ENCODE data around the gene HOXA2. TPM values are rescaled to one million over a fixed set of nuclear protein-coding genes. Genes with fewer than 3 reads are reported as not detected.

The HOXA2 gene
- total and polyA plus RNA-seq, 12 donors = 0.41 to 5.7 (median 1.2) TPM; not detected in 1

- no peaks in the 10 kb centered on the region for H3K27me3 ChIP-seq
- H3K4me1 ChIP-seq (replicated peaks in 1 of 2) = no peaks in the 10 kb centered on the region
- DNase-seq = peak in 1 of 7 donors; percentile 32
- H3K4me3 ChIP-seq = no peak overlapping the region
- H3K36me3 ChIP-seq (replicated peaks in 1 of 2) = no peaks in the 10 kb centered on the region
- intact Hi-C loops (cut with DNase I) = no loop called here
- 19 to 32% (median 21%) methylated on average over 2 of the region's 2 CpGs for WGBS, 4 donors
- TF ChIP-seq POLR2A (IDR thresholded peaks at IDR 0.05) = no peak
- no peak for TF ChIP-seq CTCF (IDR thresholded peaks at IDR 0.05)
- H3K27ac ChIP-seq = no peak overlapping the region
- no peaks in the 10 kb centered on the region for H3K9me3 ChIP-seq (replicated peaks in 1 of 3)
Measured at GRCh38 chr7:27064159-27064558, 38.3 kb downstream of the HOXA2 start.

GRCh38 chr7:27062946-27063345, 39.5 kb downstream of the HOXA2 start:
- Histone ChIP-seq H3K4me1 (replicated peaks in 1 of 2) (no peaks in the 10 kb centered on the region), H3K9me3 (replicated peaks in 1 of 3) (no peaks in the 10 kb centered on the region), H3K4me3 (no peak overlapping the region), H3K27ac (no peak overlapping the region), H3K27me3 (no peaks in the 10 kb centered on the region), H3K36me3 (replicated peaks in 1 of 2) (no peaks in the 10 kb centered on the region)
- whole genome bisulfite sequencing, 4 donors = 92 to 95% (median 93%) methylated on average over 4 of the region's 4 CpGs
- TF ChIP-seq CTCF (IDR thresholded peaks at IDR 0.05) (no peak), POLR2A (IDR thresholded peaks at IDR 0.05) (no peak)
- no peak for DNase-seq
- intact Hi-C loops (cut with DNase I) = no loop called here

- no peaks in the 10 kb centered on the region for H3K4me1 ChIP-seq (replicated peaks in 1 of 2)
- intact Hi-C loops (cut with DNase I) = no loop called here
- TF ChIP-seq CTCF (IDR thresholded peaks at IDR 0.05) = no peak
- TF ChIP-seq POLR2A (IDR thresholded peaks at IDR 0.05) = no peak
- no peaks in the 10 kb centered on the region for H3K36me3 ChIP-seq (replicated peaks in 1 of 2)
- H3K27me3 ChIP-seq = no peaks in the 10 kb centered on the region
- no peak overlapping the region for H3K4me3 ChIP-seq
- 56 to 67% (median 63%) methylated on average over 3 of the region's 3 CpGs for WGBS, 4 donors
- H3K27ac ChIP-seq = no peak overlapping the region
- DNase-seq = no peak
- H3K9me3 ChIP-seq (replicated peaks in 1 of 3) = no peaks in the 10 kb centered on the region
Measured at GRCh38 chr7:27053153-27053552, 49.3 kb downstream of the HOXA2 start.

GRCh38 chr7:27051451-27051850, 51.0 kb downstream of the HOXA2 start:
- Histone ChIP-seq H3K4me1 (replicated peaks in 1 of 2) (no peaks in the 10 kb centered on the region), H3K27me3 (no peaks in the 10 kb centered on the region), H3K9me3 (replicated peaks in 1 of 3) (no peaks in the 10 kb centered on the region), H3K27ac (no peak overlapping the region), H3K36me3 (replicated peaks in 1 of 2) (no peaks in the 10 kb centered on the region), H3K4me3 (no peak overlapping the region)
- TF ChIP-seq CTCF (IDR thresholded peaks at IDR 0.05) = no peak
- TF ChIP-seq POLR2A (IDR thresholded peaks at IDR 0.05) = no peak
- intact Hi-C loops (cut with DNase I) = no loop called here
- no peak for DNase-seq
- 78 to 85% (median 82%) methylated on average over 4 of the region's 4 CpGs for WGBS, 4 donors

Small RNAs within 50 kb of the gene (small RNA-seq; reads per million reads assigned to genes)
- gene AC004080.5 (0 reads per million in 2 donors), gene RF01977 (0 reads per million in 2 donors)

Other genes with a start within 250 kb of the HOXA2 start
- gene SKAP2, start 238.1 kb downstream of the HOXA2 start, total RNA-seq = 100 to 1,000 TPM in 1 of 9 donors, 10 to 100 TPM in 8; 27.0 to 123 (median 55.2) TPM
- gene SKAP2, start 238.1 kb downstream of the HOXA2 start, polyA plus RNA-seq = 10 to 100 TPM in 2 of 3 donors, 1 to 10 TPM in 1; 7.3 to 73.5 (median 14.4) TPM
- 1 to 10 TPM in 3 of 9 donors, under 1 TPM in 5, not detected in 1; 0.18 to 4.4 (median 0.90) TPM for gene HOXA1, start 6.7 kb downstream of the HOXA2 start, total RNA-seq
- under 1 TPM; 0.30 to 0.97 (median 0.32) TPM for gene HOXA1, start 6.7 kb downstream of the HOXA2 start, polyA plus RNA-seq
- gene HOXA4, start 28.1 kb upstream of the HOXA2 start, total RNA-seq = 10 to 100 TPM in 1 of 9 donors, 1 to 10 TPM in 8; 3.3 to 10.9 (median 5.1) TPM
- gene HOXA4, start 28.1 kb upstream of the HOXA2 start, polyA plus RNA-seq = 10 to 100 TPM in 2 of 3 donors, 1 to 10 TPM in 1; 9.3 to 12.6 (median 11.3) TPM
- 100 to 1,000 TPM in 1 of 9 donors, 10 to 100 TPM in 8; 39.2 to 132 (median 64.3) TPM for gene HOXA5, start 41.0 kb upstream of the HOXA2 start, total RNA-seq
- gene HOXA5, start 41.0 kb upstream of the HOXA2 start, polyA plus RNA-seq = 10 to 100 TPM; 21.8 to 42.0 (median 25.9) TPM
- 10 to 100 TPM in 7 of 9 donors, 1 to 10 TPM in 2; 6.7 to 27.2 (median 16.1) TPM for gene HOXA6, start 45.1 kb upstream of the HOXA2 start, total RNA-seq
- 1 to 10 TPM; 1.3 to 5.6 (median 1.4) TPM for gene HOXA6, start 45.1 kb upstream of the HOXA2 start, polyA plus RNA-seq
- 10 to 100 TPM in 2 of 9 donors, 1 to 10 TPM in 7; 2.3 to 32.7 (median 4.0) TPM for gene HOXA3, start 49.9 kb upstream of the HOXA2 start, total RNA-seq
- 1 to 10 TPM; 1.0 to 3.7 (median 2.8) TPM for gene HOXA3, start 49.9 kb upstream of the HOXA2 start, polyA plus RNA-seq
- 10 to 100 TPM in 8 of 9 donors, 1 to 10 TPM in 1; 7.9 to 39.1 (median 23.4) TPM for gene HOXA7, start 54.0 kb upstream of the HOXA2 start, total RNA-seq
- 10 to 100 TPM in 2 of 3 donors, 1 to 10 TPM in 1; 9.7 to 25.3 (median 12.4) TPM for gene HOXA7, start 54.0 kb upstream of the HOXA2 start, polyA plus RNA-seq
- gene HOXA9, start 62.9 kb upstream of the HOXA2 start, total RNA-seq = 10 to 100 TPM in 6 of 9 donors, 1 to 10 TPM in 3; 2.6 to 20.1 (median 12.4) TPM
- 10 to 100 TPM in 1 of 3 donors, 1 to 10 TPM in 2; 2.7 to 26.7 (median 4.4) TPM for gene HOXA9, start 62.9 kb upstream of the HOXA2 start, polyA plus RNA-seq
- 10 to 100 TPM in 6 of 9 donors, 1 to 10 TPM in 2, under 1 TPM in 1; 0.11 to 14.7 (median 11.6) TPM for gene HOXA10, start 71.6 kb upstream of the HOXA2 start, total RNA-seq
- 10 to 100 TPM in 1 of 3 donors, 1 to 10 TPM in 2; 3.8 to 14.1 (median 4.2) TPM for gene HOXA10, start 71.6 kb upstream of the HOXA2 start, polyA plus RNA-seq
- 1 to 10 TPM in 5 of 9 donors, under 1 TPM in 2, not detected in 2; 0.13 to 2.4 (median 1.2) TPM for gene HOXA11, start 82.5 kb upstream of the HOXA2 start, total RNA-seq
- 1 to 10 TPM in 1 of 3 donors, under 1 TPM in 2; 0.20 to 3.0 (median 0.40) TPM for gene HOXA11, start 82.5 kb upstream of the HOXA2 start, polyA plus RNA-seq
- gene HOXA13, start 97.4 kb upstream of the HOXA2 start, total RNA-seq = 1 to 10 TPM in 1 of 9 donors, under 1 TPM in 7, not detected in 1; 0.19 to 1.4 (median 0.62) TPM
- gene HOXA13, start 97.4 kb upstream of the HOXA2 start, polyA plus RNA-seq = 1 to 10 TPM in 1 of 3 donors, under 1 TPM in 2; 0.17 to 1.1 (median 0.24) TPM
- gene EVX1, start 140.1 kb upstream of the HOXA2 start, total RNA-seq = 1 to 10 TPM in 6 of 9 donors, under 1 TPM in 1, not detected in 2; 0.69 to 8.7 (median 1.3) TPM
- under 1 TPM; 0.64 to 0.97 (median 0.88) TPM for gene EVX1, start 140.1 kb upstream of the HOXA2 start, polyA plus RNA-seq

Data from adrenal gland (tissue), 12 donors.